Cardiac muscle cell (in vitro differentiated cells and primary cell): ENCODE measurements around the gene PPIL6. TPM values are rescaled to one million over a fixed set of nuclear protein-coding genes. Genes with fewer than 3 reads are reported as not detected.

Experiments used
- DNase-seq, 2 donors: peaks; one replicate each; pipeline versions ENCODE4 v3.0.0 to v3.0.0-alpha.2; 2010 to 2017; ENCODE audit warnings: low read depth in 1 of 2, low spot score in 1 of 2
- H3K27ac ChIP-seq: fragments of 200-600 bp; sonication (generic); 2 replicates; pipeline ENCODE4 v1.5.1; 2016
- H3K27me3 ChIP-seq: fragments of 200-600 bp; sonication (generic); 2 replicates; pipeline ENCODE4 v1.6.0; 2016; ENCODE audit warnings: control low read depth
- H3K36me3 ChIP-seq: fragments of 200-600 bp; sonication (generic); 2 replicates; pipeline ENCODE4 v1.5.1; 2016; ENCODE audit warnings: control low read depth
- H3K4me1 ChIP-seq: fragments of 200-600 bp; sonication (generic); 2 replicates; pipeline ENCODE4 v1.8.1; 2017; ENCODE audit warnings: low read depth, mild to moderate bottlenecking, mixed run types
- H3K4me3 ChIP-seq: fragments of 200-600 bp; sonication (generic); 2 replicates; pipeline ENCODE4 v1.5.1; 2016; ENCODE audit warnings: mild to moderate bottlenecking
- H3K9me3 ChIP-seq: fragments of 200-600 bp; sonication (generic); 2 replicates; pipeline ENCODE4 v1.5.1; 2017; ENCODE audit warnings: low read depth, mild to moderate bottlenecking, control low read depth
- CTCF ChIP-seq: IDR thresholded peaks from 2 replicates; pipeline ENCODE4 v1.5.1; 2012; ENCODE audit warnings: low read depth, mild to moderate bottlenecking, low read length
- polyA plus RNA-seq: library from polyadenylated mRNA; unstranded; fragments of >200 nt; fragmentation: Nextera tagmentation; extraction: Ambion mirVana; gene quantifications from 2 replicates; pipeline ENCODE4 v1.2.1, GENCODE V29; 2016
- total RNA-seq: library from RNA; depleted of rRNA; stranded (reverse); fragments of >200 nt; gene quantifications from 2 replicates; pipeline ENCODE4 v1.2.3, GENCODE V29; 2016

PPIL6 gene
- total and polyA plus RNA-seq, 2 experiments from 2014 or later = 7.3 to 8.7 TPM

- DNase-seq = no peak
- no peaks in the 10 kb centered on the region for H3K36me3 ChIP-seq
- no peak overlapping the region for H3K4me3 ChIP-seq
- no peak for TF ChIP-seq CTCF
- no peak overlapping the region for H3K27ac ChIP-seq
- H3K27me3 ChIP-seq = no peaks in the 10 kb centered on the region
- no peaks in the 10 kb centered on the region for H3K9me3 ChIP-seq
- peaks cover 12% of the 10 kb centered on the region for H3K4me1 ChIP-seq
Measured at GRCh38 chr6:109340811-109341210, 99.6 kb downstream of the PPIL6 start.

Other genes with a start within 250 kb of the PPIL6 start
- 71.1 and 105 TPM in 2 replicates for gene CD164, start 58.2 kb downstream of the PPIL6 start, total RNA-seq
- gene CD164, start 58.2 kb downstream of the PPIL6 start, polyA plus RNA-seq = 181 and 263 TPM in 2 replicates
- 7.0 and 12.5 TPM in 2 replicates for gene SMPD2, start 96 bp upstream of the PPIL6 start, total RNA-seq
- 11.1 and 14.3 TPM in 2 replicates for gene SMPD2, start 96 bp upstream of the PPIL6 start, polyA plus RNA-seq
- gene MICAL1, start 15.1 kb upstream of the PPIL6 start, total RNA-seq = 10.3 and 19.6 TPM in 2 replicates
- gene MICAL1, start 15.1 kb upstream of the PPIL6 start, polyA plus RNA-seq = 6.8 and 8.6 TPM in 2 replicates
- 4.3 and 5.3 TPM in 2 replicates for gene ZBTB24, start 42.6 kb upstream of the PPIL6 start, total RNA-seq
- 2.6 and 4.0 TPM in 2 replicates for gene ZBTB24, start 42.6 kb upstream of the PPIL6 start, polyA plus RNA-seq